ENCODE results near the gene PDE6D.

PDE6D gene

GRCh38 chr2:231701456-231702373, 79.4 kb downstream of the PDE6D start:
- no peak for DNase-seq (ENCODE audit: low read depth)
- TF ChIP-seq, protein P1, sequence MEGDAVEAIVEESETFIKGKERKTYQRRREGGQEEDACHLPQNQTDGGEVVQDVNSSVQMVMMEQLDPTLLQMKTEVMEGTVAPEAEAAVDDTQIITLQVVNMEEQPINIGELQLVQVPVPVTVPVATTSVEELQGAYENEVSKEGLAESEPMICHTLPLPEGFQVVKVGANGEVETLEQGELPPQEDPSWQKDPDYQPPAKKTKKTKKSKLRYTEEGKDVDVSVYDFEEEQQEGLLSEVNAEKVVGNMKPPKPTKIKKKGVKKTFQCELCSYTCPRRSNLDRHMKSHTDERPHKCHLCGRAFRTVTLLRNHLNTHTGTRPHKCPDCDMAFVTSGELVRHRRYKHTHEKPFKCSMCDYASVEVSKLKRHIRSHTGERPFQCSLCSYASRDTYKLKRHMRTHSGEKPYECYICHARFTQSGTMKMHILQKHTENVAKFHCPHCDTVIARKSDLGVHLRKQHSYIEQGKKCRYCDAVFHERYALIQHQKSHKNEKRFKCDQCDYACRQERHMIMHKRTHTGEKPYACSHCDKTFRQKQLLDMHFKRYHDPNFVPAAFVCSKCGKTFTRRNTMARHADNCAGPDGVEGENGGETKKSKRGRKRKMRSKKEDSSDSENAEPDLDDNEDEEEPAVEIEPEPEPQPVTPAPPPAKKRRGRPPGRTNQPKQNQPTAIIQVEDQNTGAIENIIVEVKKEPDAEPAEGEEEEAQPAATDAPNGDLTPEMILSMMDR (IDR thresholded peaks at IDR 0.05; ENCODE audit: insufficient read depth, low read depth, low read length, missing control alignments), result no peak
- no peak overlapping the region for H3K4me3 ChIP-seq (ENCODE audit: low read depth, low read length)

DNA sequence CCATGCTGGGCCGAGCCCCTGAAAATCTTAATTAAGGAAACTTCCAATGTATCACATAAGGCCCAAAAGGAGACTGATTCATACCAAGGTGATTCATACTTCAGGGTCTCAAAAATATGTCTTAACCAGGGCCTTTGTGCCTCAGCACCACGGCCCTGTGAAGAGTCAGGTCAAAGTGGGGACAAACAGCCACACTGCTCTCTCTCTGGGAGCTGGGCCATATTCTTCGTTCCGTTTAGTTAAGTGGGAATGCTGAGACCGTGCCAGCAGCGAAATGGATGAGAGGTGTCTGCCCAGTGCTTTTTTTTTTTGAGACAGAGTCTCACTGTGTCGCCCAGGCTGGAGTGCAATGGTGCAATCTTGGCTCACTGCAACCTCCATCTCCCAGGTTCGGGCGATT, 82.1 kb downstream of the PDE6D start:
- TF ChIP-seq, protein P1 (IDR thresholded peaks at IDR 0.05; ENCODE audit: insufficient read depth, low read depth, low read length, missing control alignments), result no peak
- DNase-seq (ENCODE audit: low read depth), result no peak
- H3K4me3 ChIP-seq (ENCODE audit: low read depth, low read length), result no peak overlapping the region

GRCh38 chr2:231696004-231696367, 85.1 kb downstream of the PDE6D start:
- DNase-seq (ENCODE audit: low read depth), result no peak
- TF ChIP-seq, protein P1 (IDR thresholded peaks at IDR 0.05; ENCODE audit: insufficient read depth, low read depth, low read length, missing control alignments), result no peak
- H3K4me3 ChIP-seq (ENCODE audit: low read depth, low read length), result no peak overlapping the region

- H3K4me3 ChIP-seq (ENCODE audit: low read depth, low read length), result no peak overlapping the region
- TF ChIP-seq, protein P1 (IDR thresholded peaks at IDR 0.05; ENCODE audit: insufficient read depth, low read depth, low read length, missing control alignments), result no peak
- no peak for DNase-seq (ENCODE audit: low read depth)
Observed at GRCh38 chr2:231693956-231694355, 87.1 kb downstream of the PDE6D start.

DNA sequence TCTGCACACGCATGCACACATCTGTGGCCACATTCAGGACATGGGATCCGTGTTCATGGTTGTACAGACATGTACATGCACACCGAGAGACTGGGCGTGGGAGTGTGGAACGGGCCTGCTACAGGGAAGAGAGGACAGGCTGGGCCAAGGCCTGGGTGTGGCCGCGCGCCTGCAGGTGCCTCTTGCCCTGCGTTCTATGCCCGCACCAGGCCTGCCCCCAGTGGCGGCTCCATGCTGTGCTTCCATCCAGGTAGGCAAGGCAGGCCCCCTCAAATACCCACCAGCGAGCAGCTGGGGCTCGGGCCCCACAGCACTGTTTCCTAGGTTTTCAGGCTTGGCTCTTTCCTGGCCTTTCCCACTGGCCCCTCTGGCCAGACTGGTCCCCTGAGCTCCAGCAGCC, 88.2 kb downstream of the PDE6D start:
- no peak overlapping the region for H3K4me3 ChIP-seq (ENCODE audit: low read depth, low read length)
- no peak for DNase-seq (ENCODE audit: low read depth)
- TF ChIP-seq, protein P1 (IDR thresholded peaks at IDR 0.05; ENCODE audit: insufficient read depth, low read depth, low read length, missing control alignments), result no peak

DNA sequence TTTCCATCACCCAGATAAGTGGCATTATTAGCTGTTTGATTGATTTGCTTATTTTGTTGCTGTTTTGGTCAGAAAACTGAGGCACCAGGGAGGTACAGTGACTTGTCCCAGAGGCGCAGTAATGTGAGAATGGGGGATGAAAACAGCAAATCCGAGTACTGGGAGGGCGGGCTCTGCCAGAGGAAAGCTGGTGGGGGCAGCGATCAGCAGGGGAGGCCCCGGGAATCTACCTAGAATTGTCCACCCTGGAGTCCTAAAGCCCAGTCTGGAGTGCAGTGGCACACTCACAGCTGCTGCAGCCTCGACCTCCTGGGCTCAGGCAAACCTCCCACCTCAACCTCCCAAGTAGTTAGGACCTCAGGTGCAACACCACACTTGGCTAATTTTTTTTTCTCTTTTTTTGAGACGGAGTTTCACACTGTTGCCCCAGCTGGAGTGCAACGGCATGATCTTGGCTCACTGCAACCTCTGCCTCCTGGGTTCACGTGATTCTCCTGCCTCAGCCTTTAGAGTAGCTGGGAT, 89.8 kb downstream of the PDE6D start:
- no peak overlapping the region for H3K4me3 ChIP-seq (ENCODE audit: low read depth, low read length)
- no peak for DNase-seq (ENCODE audit: low read depth)
- TF ChIP-seq, protein P1 (IDR thresholded peaks at IDR 0.05; ENCODE audit: insufficient read depth, low read depth, low read length, missing control alignments), result no peak

Measured in GM12865 (cell line).